SK-N-MC (cell line): ENCODE results near the gene TNFSF9.
"Not testable (repeated sequence)": the region's sequence is repeated elsewhere in the genome, so short reads cannot be mapped to it uniquely, and the experiment has no call there.

Source experiments
- EZH2 ChIP-seq: fragments of 200-600 bp; sonication (generic); IDR thresholded peaks from one replicate; pipeline ENCODE4 v1.6.1; 2017; ENCODE audit warnings: antibody characterized with exemption
- POLR2AphosphoS5 ChIP-seq: IDR thresholded peaks from 2 replicates; pipeline ENCODE4 v1.6.1; 2012; ENCODE audit warnings: mild to moderate bottlenecking, low read depth, low read length, borderline replicate concordance

GRCh38 chr19:6508028-6508771 lies 22.6 kb upstream of the TNFSF9 start:
- TF ChIP-seq POLR2AphosphoS5, EZH2: not testable (repeated sequence)
